GM21526 (cell line): ENCODE data around the gene ADAMTS2.

Experiments used
- ATAC-seq: cut with Tn5 transposase; IDR thresholded peaks from one replicate; pipeline ENCODE4 v1.9.1; 2021; ENCODE audit warnings: moderate library complexity; ENCODE audit not compliant: unreplicated experiment, low FRiP score

ADAMTS2 gene

DNA sequence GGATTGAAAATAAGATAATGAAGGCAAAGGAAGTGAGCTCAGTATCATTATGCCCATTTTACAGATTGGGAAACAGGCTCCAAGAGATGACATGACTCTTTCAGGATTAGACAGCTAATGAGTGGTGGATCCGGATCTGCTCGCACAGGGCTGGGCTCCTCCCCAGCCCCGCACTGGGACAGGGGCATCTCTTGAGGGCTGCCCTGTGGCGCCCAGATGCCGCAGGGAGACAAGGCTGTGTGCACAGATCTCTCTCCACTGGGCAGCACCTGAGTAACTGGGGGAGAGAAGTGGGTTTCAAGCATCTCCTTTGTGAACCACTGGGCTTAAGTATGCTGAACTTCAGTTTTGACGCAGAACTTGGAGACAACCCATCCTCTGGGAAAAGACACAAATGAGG is 43.9 kb downstream of the ADAMTS2 start:
- no peak for ATAC-seq

DNA sequence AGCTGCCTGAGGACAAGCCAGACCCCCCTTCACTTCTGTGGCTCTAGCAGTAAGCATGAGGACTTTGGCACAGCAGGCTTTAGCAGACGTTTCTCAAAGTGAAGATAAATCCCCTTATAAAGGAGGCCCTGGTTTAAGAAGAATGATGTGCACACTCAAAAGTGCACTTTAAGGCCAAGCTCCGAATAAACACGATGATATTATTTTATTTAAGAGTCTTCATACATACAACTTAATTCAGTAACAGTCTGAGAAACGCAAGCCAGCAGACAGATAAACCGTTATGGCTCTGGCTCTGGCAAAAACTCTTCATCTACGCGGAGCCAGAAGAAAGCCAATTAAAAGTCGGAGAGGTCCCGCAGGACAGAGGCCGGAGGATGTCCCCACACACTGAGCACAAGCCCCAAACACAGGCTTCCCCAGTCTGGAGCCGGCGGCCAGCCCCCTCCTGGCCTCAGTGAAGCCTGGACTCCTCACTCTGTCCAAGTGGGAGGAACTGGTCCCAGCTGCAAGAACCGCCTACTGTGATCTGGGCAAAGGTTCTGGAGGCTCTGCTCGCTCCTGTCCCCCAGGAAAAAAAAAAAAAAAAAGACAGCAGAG is 44.6 kb downstream of the ADAMTS2 start:
- ATAC-seq: no peak

DNA sequence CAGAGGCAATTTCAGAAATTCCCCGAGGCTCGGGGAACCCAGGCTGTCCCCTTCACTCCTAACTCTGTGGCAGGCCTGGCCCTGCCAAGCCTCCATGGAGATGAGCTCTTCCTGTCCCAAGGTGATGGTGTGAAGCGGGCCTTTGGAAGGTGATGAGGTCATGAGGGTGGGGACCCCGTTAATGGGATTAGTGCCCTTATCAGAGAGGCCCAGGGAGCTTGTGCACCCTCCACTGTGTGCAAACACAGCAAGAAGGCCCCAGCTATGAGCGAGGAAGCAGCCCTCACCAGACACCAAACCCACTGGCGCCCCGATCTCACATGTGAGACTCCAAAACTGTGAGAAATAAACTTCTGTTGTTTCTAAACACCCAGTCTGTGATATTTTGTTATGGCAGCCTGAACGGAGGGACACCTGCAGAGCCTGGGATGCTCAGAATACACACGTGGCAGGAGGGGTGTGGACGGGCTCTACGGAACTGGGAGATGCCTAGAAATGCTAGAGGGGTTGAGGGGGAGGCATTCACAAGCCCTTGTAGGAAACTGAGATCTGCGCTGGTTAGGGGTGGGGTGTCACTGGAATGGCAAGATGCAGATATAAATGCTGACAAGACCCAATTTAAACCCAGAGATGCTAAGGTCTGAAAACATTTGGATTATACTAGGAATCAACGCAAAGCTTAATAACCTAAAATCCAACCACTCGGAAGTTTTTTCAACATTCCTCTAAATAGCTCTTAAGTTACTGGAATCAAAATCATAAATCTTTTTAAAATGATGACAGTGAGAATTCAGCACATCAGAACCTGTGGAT is 46.9 kb downstream of the ADAMTS2 start:
- ATAC-seq: no peak

DNA sequence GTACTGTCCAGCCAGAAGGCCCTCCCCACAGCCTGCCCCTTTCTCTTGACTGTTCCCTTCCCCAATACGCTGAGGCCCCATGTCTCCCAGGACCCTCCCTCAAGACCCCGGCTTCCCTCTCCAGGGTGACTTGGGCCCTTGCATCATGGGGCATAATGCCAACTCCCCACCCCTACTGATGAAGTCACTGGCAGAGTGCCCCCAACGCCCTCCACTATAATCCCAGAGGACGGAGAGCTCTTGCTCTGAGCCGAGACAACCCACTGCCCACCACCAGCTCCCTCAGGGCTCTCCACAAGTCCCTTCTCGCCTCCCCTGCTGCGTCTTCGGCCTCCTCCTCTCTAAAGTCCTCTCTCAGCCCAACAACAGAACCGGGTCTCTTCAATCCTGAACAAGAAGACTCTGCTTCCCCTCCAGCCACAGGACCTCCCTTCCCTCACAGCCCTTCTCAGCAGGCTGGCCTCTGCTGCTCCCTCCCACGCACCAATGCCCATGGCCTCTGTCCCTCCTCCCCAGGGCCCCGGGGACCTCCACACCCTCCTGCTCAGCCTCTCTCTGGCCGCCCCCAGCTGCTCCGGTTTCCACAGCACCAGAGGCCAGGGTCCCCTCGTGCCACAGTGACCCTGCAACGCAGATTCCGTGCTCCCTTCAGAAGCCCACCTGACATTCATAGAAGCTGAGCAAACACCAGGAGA is 47.6 kb downstream of the ADAMTS2 start:
- no peak for ATAC-seq

DNA sequence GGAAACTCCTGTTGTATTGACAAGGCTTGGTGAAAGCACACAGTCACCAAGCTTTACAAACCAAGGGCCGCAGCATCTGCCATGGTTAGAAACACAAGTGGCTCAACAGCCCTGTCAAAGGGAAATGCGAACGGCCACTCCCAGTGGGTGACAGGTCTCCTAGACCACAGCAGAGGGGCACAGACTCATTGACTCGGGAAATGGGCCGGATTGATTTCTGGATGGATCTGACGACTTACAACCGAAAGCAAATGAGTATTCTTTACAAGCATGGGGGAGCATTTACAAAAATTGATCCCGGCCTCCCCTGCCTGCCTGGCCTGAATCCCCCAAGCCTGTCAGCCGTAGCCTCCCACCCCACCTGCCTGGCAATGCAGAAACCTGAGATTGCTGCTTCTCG is 48.2 kb downstream of the ADAMTS2 start:
- no peak for ATAC-seq

GRCh38 chr5:179296150-179296821 is 49.0 kb downstream of the ADAMTS2 start:
- ATAC-seq: no peak

- no peak for ATAC-seq
Observed at GRCh38 chr5:179295778-179296149, 49.5 kb downstream of the ADAMTS2 start.

DNA sequence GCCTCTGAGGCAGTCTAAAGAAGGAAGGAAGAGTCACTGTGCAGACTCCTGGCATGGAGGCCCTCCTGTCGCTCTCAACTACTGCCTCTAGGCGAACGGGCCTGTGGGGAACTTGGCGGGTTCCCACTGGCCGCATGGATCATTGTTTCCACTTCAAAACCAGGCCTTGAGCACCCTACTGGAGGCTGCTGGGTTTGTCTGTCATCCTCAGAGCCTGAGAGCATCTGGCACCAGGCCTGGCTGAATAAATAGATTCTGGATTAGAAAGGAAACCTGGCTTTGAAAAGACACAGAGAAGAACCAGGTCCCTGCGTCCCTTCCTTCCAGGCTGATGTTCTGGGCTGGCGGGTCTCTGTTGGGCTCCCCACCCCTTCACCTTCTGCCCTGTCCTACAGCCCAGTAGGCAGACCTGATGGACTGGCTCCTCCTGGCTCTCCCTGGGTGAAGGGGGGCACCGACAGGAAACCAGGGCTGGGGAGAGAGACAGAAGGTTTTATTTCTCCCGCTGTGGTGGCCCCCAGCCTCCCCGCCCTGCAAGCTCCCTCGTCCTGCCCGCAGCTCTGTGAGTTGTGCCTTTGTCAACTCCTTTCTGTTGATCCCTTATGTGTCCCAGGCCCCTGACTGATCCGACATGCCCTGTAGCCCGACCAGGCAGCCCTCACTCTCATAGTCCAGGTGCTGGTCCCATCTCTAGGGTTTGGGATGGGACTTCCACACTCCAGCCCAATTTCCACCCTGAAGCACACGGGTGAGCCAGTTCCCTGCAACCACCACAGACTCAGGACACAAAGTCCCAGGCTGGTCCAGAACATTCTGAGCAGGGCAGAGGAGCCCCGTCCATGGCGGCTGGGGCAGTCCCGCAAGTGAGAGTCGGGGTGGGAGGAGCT is 50.1 kb downstream of the ADAMTS2 start:
- ATAC-seq: no peak

- no peak for ATAC-seq
Observed at GRCh38 chr5:179294131-179294780, 51.0 kb downstream of the ADAMTS2 start.

- ATAC-seq: no peak
Observed at GRCh38 chr5:179292681-179293635, 52.3 kb downstream of the ADAMTS2 start.

GRCh38 chr5:179292202-179292601 is 53.1 kb downstream of the ADAMTS2 start:
- ATAC-seq: no peak

GRCh38 chr5:179290681-179291540 is 54.4 kb downstream of the ADAMTS2 start:
- ATAC-seq: no peak

DNA sequence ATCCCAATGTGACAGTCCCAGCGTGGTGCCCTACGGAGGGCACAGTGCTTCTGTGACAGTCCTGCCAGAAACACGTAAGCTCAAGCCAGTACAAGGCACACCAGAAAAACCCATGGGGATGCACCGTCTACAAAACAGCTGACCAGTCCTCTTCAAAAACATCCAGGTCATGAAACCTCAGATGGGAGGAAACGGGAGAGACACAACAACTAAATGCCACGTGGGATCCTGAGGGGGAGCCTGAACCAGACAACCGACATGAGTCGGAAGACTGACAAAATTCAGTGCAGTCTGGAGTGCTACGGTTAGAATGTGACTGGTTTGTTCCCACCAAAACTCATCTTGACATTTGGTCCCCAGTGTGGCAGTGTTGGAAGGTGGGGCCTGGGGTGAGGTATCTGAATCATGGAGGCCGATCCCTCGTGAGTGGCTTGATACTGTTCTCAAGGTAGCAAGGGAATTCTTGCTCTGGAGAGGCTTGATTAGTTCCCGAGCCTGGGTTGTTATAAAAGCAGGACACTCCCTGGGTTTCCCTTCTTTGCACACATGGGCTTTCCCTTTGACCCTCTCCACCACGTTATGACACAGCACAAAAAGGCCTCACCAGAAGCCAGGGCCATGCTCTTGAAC is 55.4 kb downstream of the ADAMTS2 start:
- ATAC-seq: no peak

DNA sequence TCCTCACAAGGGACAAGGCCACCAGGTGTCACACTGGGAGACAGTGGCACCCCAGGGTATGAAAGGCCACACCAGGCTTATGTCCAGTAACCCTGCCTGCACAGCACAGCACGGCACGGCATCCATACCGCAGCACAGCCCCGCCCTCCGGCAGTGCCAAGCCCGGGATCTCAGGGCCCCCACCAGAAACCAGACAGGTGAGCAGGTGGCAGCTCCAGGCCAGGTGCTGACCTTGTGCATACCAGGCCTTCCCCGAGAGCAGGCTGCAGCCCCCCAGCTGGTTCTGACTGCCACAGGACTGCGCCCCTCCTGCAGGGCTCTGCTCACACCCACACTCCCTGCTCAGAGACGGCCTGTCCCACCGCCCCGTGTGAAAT is 56.5 kb downstream of the ADAMTS2 start:
- ATAC-seq: no peak

GRCh38 chr5:179288101-179288808 is 57.0 kb downstream of the ADAMTS2 start:
- no peak for ATAC-seq

GRCh38 chr5:179287631-179288030 is 57.6 kb downstream of the ADAMTS2 start:
- no peak for ATAC-seq

DNA sequence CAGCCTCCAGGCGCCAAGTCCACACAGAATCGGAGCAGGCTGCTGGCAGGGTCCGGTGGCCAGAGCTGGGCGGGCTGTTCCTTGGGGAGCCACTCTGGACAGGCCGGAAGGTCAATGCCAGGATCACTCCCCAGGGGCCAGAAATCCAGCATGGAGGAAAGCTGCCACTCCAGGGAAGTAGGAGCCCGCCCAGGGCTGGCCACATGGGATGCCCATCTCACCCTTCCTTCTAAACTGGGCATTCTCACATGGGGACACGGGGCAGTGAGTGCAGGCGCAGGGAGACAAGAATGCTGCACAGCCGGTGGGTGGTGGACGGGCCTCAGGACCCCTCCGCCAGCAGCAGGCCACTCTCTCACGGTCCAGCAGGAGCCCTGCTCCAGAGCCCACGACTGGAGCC is 58.2 kb downstream of the ADAMTS2 start:
- no peak for ATAC-seq
